ENCODE measurements around the gene HIGD1A.

DNA sequence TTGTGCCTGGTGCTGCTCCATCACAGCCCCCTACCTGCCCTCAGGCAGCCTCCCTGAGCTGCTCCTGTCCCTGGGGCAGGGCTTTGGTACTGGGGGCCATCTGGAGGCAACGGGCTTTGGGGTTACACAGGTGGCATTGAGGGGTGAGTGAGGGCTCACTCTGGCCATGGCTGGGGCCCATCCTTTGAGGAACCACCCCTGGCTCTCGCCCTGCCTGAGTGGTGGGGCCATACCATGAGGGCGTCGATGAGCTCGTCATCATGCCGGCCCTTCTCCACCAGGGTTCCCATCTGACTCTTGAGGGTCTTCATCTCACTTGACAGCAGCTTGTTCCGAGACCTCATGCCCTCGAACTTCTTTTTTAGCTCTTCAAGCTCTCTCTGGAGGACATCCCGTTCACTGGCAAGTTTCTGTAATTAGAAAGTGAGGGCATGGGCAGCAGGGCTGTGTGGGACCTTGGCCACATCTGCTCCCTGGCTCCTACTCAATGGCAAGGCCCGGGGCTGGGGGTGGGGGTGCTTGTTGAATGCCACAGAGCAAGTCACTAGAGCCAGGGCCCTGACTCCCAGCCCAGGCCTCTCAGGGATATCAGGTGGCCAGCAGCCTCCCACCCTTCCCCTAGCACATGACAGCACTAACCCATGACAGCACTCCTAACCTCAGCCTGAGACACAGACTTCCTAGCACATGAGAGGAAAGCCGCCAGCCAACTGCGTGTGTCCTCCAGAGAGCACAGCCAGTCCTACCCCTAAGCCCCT lies 64.7 kb downstream of the HIGD1A start:
- TF ChIP-seq, protein P1, sequence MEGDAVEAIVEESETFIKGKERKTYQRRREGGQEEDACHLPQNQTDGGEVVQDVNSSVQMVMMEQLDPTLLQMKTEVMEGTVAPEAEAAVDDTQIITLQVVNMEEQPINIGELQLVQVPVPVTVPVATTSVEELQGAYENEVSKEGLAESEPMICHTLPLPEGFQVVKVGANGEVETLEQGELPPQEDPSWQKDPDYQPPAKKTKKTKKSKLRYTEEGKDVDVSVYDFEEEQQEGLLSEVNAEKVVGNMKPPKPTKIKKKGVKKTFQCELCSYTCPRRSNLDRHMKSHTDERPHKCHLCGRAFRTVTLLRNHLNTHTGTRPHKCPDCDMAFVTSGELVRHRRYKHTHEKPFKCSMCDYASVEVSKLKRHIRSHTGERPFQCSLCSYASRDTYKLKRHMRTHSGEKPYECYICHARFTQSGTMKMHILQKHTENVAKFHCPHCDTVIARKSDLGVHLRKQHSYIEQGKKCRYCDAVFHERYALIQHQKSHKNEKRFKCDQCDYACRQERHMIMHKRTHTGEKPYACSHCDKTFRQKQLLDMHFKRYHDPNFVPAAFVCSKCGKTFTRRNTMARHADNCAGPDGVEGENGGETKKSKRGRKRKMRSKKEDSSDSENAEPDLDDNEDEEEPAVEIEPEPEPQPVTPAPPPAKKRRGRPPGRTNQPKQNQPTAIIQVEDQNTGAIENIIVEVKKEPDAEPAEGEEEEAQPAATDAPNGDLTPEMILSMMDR (IDR thresholded peaks at IDR 0.05; ENCODE audit: poor library complexity, severe bottlenecking) = no peak
- TF ChIP-seq POLR2AphosphoS5 (IDR thresholded peaks at IDR 0.05) (no peak), RAD21 (conservative IDR thresholded peaks at IDR 0.05) (no peak), REST (IDR thresholded peaks at IDR 0.05; ENCODE audit: borderline replicate concordance) (no peak)

All from neural cell (in vitro differentiated cells).